DND-41 (cell line): Measurements from ENCODE around the gene CARHSP1.

Source experiments
- EZH2 ChIP-seq: IDR thresholded peaks from 3 replicates; pipeline ENCODE4 v1.6.1; 2012; ENCODE audit warnings: borderline replicate concordance, low read depth, mild to moderate bottlenecking, moderate library complexity, low read length, inconsistent platforms; ENCODE audit not compliant: severe bottlenecking
- TF ChIP-seq, protein P1 (sequence below): IDR thresholded peaks from 2 replicates; pipeline ENCODE4 v1.5.1; 2012; ENCODE audit warnings: borderline replicate concordance, low read length, moderate library complexity, mild to moderate bottlenecking; ENCODE audit not compliant: poor library complexity, severe bottlenecking; ENCODE audit errors: extremely low read depth

GRCh38 chr16:8882725-8883377 lies 14.0 kb upstream of the CARHSP1 start:
- TF ChIP-seq, protein P1, sequence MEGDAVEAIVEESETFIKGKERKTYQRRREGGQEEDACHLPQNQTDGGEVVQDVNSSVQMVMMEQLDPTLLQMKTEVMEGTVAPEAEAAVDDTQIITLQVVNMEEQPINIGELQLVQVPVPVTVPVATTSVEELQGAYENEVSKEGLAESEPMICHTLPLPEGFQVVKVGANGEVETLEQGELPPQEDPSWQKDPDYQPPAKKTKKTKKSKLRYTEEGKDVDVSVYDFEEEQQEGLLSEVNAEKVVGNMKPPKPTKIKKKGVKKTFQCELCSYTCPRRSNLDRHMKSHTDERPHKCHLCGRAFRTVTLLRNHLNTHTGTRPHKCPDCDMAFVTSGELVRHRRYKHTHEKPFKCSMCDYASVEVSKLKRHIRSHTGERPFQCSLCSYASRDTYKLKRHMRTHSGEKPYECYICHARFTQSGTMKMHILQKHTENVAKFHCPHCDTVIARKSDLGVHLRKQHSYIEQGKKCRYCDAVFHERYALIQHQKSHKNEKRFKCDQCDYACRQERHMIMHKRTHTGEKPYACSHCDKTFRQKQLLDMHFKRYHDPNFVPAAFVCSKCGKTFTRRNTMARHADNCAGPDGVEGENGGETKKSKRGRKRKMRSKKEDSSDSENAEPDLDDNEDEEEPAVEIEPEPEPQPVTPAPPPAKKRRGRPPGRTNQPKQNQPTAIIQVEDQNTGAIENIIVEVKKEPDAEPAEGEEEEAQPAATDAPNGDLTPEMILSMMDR: no peak
- no peak for TF ChIP-seq EZH2
